Measurements from ENCODE around the gene NCOA7.

The NCOA7 gene

GRCh38 chr6:125792172-125792571 lies 1.4 kb downstream of the NCOA7 start:
- TF ChIP-seq, protein P1, sequence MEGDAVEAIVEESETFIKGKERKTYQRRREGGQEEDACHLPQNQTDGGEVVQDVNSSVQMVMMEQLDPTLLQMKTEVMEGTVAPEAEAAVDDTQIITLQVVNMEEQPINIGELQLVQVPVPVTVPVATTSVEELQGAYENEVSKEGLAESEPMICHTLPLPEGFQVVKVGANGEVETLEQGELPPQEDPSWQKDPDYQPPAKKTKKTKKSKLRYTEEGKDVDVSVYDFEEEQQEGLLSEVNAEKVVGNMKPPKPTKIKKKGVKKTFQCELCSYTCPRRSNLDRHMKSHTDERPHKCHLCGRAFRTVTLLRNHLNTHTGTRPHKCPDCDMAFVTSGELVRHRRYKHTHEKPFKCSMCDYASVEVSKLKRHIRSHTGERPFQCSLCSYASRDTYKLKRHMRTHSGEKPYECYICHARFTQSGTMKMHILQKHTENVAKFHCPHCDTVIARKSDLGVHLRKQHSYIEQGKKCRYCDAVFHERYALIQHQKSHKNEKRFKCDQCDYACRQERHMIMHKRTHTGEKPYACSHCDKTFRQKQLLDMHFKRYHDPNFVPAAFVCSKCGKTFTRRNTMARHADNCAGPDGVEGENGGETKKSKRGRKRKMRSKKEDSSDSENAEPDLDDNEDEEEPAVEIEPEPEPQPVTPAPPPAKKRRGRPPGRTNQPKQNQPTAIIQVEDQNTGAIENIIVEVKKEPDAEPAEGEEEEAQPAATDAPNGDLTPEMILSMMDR (IDR thresholded peaks at IDR 0.05; ENCODE audit: control insufficient read depth, extremely low read depth, insufficient read depth) = no peak
- no peak for DNase-seq (ENCODE audit: low read depth)
- H3K4me3 ChIP-seq (ENCODE audit: low read depth, low read length) = no peak overlapping the region

GRCh38 chr6:125792680-125793079 lies 1.9 kb downstream of the NCOA7 start:
- H3K4me3 ChIP-seq (ENCODE audit: low read depth, low read length) = no peak overlapping the region
- no peak for DNase-seq (ENCODE audit: low read depth)
- TF ChIP-seq, protein P1 (IDR thresholded peaks at IDR 0.05; ENCODE audit: control insufficient read depth, extremely low read depth, insufficient read depth) = no peak

GRCh38 chr6:125793280-125793679 lies 2.5 kb downstream of the NCOA7 start:
- H3K4me3 ChIP-seq (ENCODE audit: low read depth, low read length) = 0 out of 2 replicates have a peak overlapping the region, but pooled peaks have one; percentile 6
- DNase-seq (ENCODE audit: low read depth) = peak; percentile 55
- TF ChIP-seq, protein P1 (IDR thresholded peaks at IDR 0.05; ENCODE audit: control insufficient read depth, extremely low read depth, insufficient read depth) = no peak

- TF ChIP-seq, protein P1 (IDR thresholded peaks at IDR 0.05; ENCODE audit: control insufficient read depth, extremely low read depth, insufficient read depth) = no peak
- DNase-seq (ENCODE audit: low read depth) = no peak
- no peak overlapping the region for H3K4me3 ChIP-seq (ENCODE audit: low read depth, low read length)
Measured at GRCh38 chr6:125793863-125794262, 3.1 kb downstream of the NCOA7 start.

GRCh38 chr6:125794342-125795137 lies 3.8 kb downstream of the NCOA7 start:
- TF ChIP-seq, protein P1 (IDR thresholded peaks at IDR 0.05; ENCODE audit: control insufficient read depth, extremely low read depth, insufficient read depth) = no peak
- DNase-seq (ENCODE audit: low read depth) = no peak
- H3K4me3 ChIP-seq (ENCODE audit: low read depth, low read length) = no peak overlapping the region

DNA sequence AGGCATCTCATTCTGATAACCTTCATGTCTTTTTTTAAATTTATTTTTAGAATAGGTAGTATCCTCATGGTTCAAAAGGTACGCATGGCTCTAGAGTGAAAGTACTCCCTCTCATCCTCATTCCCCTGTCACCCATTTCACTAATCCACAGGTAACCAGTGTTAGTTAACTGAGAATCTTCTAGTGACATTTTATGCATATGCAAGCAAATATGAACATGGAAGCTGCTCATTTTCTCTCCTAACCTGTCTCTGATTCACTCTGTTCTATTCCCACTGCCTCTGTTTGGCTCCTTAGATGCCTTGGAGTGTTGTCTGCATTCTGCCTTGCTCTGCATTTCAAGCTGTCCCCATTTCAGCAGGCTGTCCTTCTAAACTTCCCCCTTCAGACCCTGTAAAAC lies 4.5 kb downstream of the NCOA7 start:
- TF ChIP-seq, protein P1 (IDR thresholded peaks at IDR 0.05; ENCODE audit: control insufficient read depth, extremely low read depth, insufficient read depth) = no peak
- H3K4me3 ChIP-seq (ENCODE audit: low read depth, low read length) = no peak overlapping the region

More for the DNA sequence above, 4.5 kb downstream of the NCOA7 start:
- no peak for DNase-seq (ENCODE audit: low read depth)
